Fibroblast of skin of right biceps (primary cell): ENCODE measurements around the gene SLC17A9.
A peak's percentile ranks its signal among the peaks of the same experiment; 100 is the strongest.

Source experiments
- DNase-seq: peaks from one replicate; pipeline ENCODE4 v3.0.0-alpha.2; 2013

Gene SLC17A9

GRCh38 chr20:62986257-62986800, 33.8 kb downstream of the SLC17A9 start:
- DNase-seq: no peak

- DNase-seq: no peak
Observed at GRCh38 chr20:62987114-62987513, 34.6 kb downstream of the SLC17A9 start.

- no peak for DNase-seq
Observed at GRCh38 chr20:62989201-62989601, 36.7 kb downstream of the SLC17A9 start.

- DNase-seq: no peak
Observed at GRCh38 chr20:62990306-62990825, 37.9 kb downstream of the SLC17A9 start.

- no peak for DNase-seq
Observed at GRCh38 chr20:62991196-62991807, 38.8 kb downstream of the SLC17A9 start.

- no peak for DNase-seq
Observed at GRCh38 chr20:62991863-62992262, 39.4 kb downstream of the SLC17A9 start.

- no peak for DNase-seq
Observed at GRCh38 chr20:62993856-62994494, 41.5 kb downstream of the SLC17A9 start.

GRCh38 chr20:62994869-62995281, 42.4 kb downstream of the SLC17A9 start:
- no peak for DNase-seq

- DNase-seq: no peak
Observed at GRCh38 chr20:62995481-62995880, 43.0 kb downstream of the SLC17A9 start.

- DNase-seq: no peak
Observed at GRCh38 chr20:62995898-62996595, 43.5 kb downstream of the SLC17A9 start.

- no peak for DNase-seq
Observed at GRCh38 chr20:62996596-62996982, 44.1 kb downstream of the SLC17A9 start.

GRCh38 chr20:62997417-62998035, 45.0 kb downstream of the SLC17A9 start:
- no peak for DNase-seq

- no peak for DNase-seq
Observed at GRCh38 chr20:62998449-62998848, 45.9 kb downstream of the SLC17A9 start.

- DNase-seq: no peak
Observed at GRCh38 chr20:62999580-62999979, 47.1 kb downstream of the SLC17A9 start.

- no peak for DNase-seq
Observed at GRCh38 chr20:63000036-63000435, 47.5 kb downstream of the SLC17A9 start.

GRCh38 chr20:63000958-63001357, 48.4 kb downstream of the SLC17A9 start:
- no peak for DNase-seq

- no peak for DNase-seq
Observed at GRCh38 chr20:63002511-63002910, 50.0 kb downstream of the SLC17A9 start.

- DNase-seq: no peak
Observed at GRCh38 chr20:63003546-63003945, 51.0 kb downstream of the SLC17A9 start.

GRCh38 chr20:63004607-63005364, 52.3 kb downstream of the SLC17A9 start:
- DNase-seq: no peak

- no peak for DNase-seq
Observed at GRCh38 chr20:63005365-63005861, 52.9 kb downstream of the SLC17A9 start.

GRCh38 chr20:63005862-63006539, 53.5 kb downstream of the SLC17A9 start:
- peak; percentile 13 for DNase-seq
